Stimulated activated CD8-positive, alpha-beta memory T cell treated with anti-CD3 and anti-CD28 coated beads, Interleukin-15, amount 100 ng/mL, for 24 hours (primary cell): ENCODE results near the gene EXOC3.

Experiments used
- DNase-seq: peaks from one replicate; pipeline ENCODE4 v3.0.0-alpha.2; 2020; ENCODE audit warnings: low read depth

Gene EXOC3

DNA sequence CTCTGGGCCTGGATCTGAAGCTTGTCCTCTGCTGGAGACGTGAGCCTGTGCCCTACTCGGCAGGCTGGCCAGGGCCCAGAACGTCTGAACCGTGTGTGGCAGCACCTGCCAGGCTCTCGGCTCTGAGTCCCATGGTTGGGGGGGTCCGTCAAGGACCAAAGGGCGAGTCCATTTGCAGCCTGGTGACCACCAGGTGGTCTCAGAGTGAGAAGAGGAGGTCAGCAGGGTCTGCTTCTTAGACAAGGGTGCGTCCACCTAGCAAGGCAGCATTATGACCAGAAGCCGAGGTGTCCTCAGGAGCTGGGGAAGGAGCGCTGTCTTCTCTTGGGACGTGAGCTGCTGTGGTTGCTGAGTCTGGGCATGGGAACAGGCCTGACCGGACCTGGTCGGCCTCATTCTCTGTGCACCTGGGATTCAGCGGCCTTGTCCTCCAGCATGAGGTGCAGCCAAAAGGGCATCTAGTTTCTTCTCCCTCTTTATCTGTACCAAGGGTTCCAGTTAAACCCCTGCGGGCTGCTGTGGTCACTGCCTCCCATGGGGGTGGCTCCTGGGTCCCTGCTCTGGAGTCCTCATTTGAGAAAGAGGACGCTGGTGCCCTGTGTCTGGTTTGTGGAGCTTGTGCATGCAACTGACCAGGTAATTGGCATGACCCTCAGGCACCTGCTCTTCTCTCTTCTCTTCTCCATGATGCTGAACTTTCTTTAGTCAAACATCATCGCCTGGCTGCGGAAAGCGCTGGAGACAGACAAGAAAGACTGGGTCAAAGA lies 14.4 kb downstream of the EXOC3 start:
- no peak for DNase-seq

DNA sequence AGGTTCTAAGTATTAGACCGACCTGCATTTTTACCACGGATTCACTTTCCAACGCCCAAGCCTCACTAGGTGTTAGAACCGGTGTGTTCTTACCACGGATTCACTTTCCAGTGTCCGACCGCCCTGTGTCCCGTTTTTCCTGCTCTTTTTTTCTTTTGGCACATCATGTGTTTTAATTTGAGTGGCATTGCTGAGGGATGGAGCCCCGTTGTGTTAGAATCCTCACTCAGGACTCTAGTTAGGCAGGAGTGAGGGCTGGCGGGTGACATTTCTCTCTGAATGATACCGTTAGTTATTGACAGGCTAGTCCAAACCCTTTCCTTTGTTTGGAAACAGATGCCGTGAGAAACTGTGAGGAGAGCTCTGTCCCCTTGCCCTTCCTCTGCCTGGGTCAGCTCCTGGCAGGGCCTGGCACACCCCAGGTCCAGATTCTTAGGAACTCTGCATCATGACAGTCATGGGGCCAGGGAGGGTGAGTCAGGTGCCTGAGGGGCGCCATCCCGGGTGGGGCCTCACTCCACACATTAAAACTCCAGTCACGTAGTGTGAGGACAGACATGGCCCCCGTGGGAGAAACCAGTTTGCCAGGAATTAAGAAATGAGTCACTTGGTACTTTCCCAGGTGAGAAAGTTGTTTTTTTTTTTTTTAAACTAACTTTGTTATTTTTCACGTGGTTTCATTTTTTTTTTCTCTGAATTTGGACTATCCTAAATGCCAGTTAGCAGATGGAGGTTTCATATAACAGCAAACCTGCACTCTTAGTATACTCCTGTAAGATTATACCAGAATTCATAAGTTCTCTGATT lies 15.8 kb downstream of the EXOC3 start:
- no peak for DNase-seq

DNA sequence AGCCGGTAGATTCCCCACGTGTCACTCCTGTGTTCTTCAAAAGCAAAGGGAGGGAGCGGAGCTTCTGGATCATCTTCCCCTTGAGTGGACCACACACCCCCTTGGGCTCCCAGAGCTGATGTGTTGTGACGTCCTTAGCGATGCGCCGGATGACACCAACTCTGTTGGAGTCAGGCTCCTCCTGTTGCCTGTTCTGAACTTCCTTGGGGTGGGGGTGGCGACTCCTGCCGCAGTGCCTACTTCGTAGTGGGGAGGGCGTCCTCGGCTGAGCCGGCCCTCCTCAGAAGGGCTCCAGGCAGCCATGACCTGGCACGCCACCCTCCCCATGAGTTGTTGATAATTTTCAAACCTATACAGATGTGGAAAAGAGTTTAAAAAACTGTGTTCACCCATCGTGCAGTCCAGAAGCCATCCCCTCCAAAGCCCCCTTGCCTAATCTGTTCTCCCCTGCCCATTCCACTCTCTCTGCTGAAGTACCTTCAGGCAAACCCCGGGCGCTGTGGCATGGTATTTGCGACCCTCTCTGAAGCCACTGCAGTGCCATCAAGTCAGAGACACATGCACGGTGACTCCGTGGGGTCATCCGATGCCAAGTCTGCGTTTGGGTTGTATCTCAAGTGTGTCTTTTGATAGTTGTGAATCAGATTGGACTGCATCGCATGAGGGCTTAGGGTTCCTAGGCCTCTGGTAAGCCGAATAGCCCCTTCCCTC lies 16.7 kb downstream of the EXOC3 start:
- DNase-seq, result no peak

DNA sequence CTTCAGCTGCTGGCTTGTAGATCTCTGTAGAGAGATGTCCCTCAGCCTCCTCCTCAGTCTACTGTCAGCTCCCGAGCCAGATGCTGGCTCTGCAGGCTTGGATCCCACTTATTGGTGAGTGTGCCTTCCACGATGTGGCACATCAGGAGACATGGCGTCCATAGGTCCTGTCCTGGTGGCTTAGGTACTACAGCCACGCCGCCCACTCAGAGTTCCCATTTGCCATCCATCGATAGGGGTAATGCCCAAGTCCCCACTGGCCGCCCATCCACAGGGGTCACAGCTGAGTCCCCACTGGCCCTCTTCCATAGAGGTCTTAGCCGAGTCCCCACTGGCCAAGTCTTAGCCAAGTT lies 17.3 kb downstream of the EXOC3 start:
- no peak for DNase-seq

- no peak for DNase-seq
These were observed 19.1 kb downstream of the EXOC3 start for GRCh38 chr5:462051-462481.

DNA sequence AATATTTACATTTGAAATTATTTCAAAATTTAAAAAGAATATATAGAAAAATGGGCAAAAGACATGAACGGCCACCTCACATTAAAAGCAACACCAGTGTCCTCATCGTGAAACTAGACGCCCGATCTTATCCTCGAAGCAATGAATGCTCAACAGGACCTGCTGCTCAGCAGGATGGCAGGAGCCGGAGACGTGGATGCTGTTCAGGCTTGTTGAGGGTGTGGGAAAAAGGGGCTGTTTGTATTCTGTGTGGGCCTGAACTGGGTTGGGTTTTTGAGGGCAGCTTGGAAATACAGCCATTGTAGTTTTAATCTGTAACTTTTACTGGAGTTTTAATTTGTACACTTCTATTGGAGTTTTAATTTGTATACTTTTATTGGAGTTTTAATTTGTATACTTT lies 20.3 kb downstream of the EXOC3 start:
- DNase-seq, result no peak

DNA sequence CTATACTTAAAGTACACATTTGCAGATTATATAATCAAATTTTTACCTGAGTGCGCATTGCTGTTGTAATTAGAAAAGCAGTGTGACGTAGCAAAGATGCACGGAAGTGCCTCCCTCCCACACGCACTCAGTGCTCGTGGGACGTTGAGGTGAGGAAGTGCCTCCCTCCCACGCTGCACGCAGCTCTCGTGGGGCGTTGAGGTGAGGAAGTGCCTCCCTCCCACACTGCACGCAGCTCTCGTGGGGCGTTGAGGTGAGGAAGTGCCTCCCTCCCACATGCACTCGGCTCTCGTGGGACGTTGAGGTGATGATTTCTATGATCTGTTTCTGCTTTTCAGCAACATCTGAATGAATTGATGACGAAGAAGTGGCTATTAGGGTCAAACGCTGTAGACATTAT lies 21.0 kb downstream of the EXOC3 start:
- DNase-seq, result no peak

DNA sequence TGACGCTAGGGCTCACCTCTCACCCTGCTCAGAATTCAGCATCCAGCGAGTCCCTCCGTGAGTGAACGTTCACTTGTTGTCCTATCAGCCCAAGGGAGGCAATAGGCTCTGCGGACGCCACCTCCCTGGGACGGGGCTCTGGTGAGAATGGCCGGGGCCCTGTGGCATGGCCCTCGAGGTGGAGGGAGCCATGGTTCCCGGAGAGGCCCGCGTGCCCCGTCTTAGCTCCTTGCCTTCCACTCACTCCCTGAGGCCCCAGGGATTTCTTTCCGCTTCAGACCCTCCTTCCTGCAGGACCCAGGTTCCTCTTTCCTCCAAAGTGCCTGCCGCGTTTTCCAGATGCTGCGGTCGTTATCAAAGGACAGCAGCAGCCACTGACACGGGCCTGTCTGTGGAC lies 21.5 kb downstream of the EXOC3 start:
- DNase-seq, result no peak

DNA sequence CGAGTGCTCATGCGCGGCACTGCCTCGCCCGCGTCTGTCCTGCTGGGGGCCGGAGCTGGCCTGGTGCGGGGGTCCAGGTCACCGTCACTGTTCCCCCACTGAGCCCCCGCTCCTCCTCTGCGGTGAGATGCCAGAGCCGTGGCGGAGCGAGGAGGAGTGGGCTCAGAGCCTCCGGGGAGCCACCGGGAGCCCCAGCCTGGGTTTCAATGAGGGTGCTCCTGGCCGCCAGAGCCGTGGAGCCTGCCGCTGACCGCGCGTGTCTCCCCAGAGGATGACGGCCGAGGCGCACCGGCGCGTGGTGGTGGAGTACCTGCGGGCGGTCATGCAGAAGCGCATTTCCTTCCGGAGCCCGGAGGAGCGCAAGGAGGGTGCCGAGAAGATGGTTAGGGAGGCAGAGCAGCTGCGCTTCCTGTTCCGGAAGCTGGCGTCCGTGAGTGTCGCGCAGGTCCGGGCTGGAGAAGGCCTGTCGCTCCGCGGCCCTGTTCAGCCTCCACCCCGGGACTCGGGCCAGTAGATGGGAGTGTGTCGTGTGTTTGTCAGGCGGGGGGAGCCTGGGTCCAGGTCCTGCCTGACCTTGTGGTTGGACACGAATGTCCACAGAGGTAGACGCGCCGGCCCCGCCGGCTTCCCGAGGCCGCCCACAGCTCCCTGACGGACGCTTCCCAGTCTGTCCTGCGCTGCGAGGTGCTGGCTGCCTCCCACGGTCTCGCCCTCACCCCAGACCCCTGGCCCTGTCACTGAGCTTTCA lies 22.0 kb downstream of the EXOC3 start:
- DNase-seq, result no peak

DNA sequence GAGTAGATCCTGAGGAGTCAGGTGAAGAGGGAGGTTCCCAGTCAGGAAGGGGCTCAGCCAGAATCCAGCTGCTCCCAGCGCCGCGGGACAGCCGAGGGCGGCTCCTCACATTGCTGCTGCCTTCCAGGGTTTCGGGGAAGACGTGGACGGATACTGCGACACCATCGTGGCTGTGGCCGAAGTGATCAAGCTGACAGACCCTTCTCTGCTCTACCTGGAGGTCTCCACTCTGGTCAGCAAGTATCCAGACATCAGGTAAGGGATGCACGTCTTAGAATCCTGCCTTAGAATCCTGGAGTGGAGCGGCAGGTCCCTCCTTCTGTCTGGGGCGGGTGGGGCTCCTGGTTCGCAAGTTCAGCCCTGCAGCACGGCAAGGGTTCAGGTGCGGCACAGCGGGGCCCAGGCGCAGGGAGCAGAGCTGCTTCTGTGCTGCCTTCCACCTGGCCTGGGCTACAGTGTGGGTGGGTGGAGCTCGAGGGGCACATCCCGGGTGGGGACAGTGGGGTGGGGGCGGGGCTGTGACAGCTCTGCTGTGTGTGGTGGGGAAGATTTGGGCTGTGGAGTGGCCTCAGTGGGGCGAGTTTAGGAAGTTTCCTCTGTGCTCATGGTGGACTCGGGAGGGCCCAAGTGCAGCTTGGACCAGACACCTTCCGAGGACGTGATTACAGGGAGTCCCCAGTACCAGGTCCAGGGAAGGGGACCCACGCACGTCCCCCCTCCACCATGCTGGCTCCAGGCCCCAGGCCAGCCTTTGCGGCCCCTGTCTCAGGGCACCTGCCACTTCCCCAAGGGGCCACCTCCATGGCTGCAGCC lies 22.8 kb downstream of the EXOC3 start:
- DNase-seq, result no peak

DNA sequence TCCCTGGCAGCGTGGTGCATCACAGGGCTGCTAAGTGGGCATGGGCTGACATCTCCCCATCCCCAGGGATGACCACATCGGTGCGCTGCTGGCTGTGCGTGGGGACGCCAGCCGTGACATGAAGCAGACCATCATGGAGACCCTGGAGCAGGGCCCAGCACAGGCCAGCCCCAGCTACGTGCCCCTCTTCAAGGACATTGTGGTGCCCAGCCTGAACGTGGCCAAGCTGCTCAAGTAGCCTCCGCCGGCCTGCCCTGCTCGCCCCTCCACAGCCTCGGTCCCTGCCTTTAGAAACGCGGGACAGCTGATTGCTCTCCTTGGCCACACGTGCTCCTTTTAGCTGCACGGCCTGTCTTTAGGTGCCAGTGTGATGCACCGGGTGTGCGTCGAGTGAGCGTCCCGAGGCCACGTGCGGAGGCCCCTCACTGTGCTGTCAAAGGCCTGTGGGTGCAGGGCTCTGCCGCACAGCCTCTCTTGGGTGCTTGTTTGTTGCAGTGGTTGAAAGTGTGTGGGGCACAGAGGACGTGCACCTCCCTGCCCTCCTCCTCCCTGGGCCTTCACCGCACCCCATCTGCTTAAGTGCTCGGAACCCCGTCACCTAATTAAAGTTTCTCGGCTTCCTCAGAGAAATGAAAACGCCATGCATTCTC lies 23.8 kb downstream of the EXOC3 start:
- DNase-seq, result no peak

- DNase-seq, result no peak
These were observed 25.4 kb downstream of the EXOC3 start for GRCh38 chr5:468401-468800.

DNA sequence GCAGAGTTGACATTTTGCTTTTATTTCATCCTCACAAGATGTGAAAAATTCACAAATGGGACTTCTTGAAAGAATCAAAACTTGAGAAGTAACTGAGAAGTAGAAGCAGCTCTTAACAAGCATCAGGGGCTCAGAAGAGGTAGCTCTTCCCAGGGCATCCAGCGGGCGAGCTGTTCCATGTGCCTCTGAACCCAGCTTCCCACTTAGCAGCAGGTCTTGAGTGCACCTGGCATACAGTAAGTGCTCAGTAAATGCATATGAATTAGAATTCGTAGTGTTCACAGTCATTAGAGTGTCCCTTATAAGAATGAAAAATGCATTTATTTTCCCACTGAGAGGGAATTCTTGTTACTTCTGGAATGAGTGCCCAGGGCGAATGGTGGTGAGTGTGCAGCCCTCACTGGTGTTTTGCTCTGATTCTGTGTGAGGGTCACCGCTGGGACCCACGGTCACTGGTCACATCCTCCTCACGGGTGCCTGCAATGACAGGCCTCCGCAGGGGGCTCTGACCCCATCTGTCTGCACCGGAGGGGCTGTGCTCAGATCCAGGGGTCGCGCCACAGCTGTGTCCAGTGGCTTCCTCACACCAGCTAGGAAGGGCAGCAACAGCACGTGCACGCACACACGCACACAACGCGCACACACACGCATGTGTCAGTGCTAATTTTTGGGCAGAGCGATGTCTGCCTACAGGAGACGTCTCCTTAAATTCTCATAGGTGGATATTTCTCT lies 26.9 kb downstream of the EXOC3 start:
- no peak for DNase-seq

GRCh38 chr5:470961-471749 lies 28.2 kb downstream of the EXOC3 start:
- no peak for DNase-seq

DNA sequence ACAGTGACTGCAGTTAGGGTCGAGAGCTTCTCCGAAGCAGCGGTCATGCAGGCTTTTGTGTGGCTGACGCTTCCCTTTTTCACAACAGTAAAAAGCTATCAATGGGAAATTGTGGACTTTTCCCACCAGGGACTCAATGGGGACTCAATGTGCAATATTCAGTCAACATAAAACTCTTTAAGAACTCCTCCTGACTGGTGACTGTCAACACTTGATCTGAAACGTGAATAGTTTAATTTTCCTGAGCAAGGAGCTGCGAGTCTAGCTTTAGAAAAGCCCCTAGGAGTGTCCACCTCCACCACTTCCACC lies 28.7 kb downstream of the EXOC3 start:
- no peak for DNase-seq

DNA sequence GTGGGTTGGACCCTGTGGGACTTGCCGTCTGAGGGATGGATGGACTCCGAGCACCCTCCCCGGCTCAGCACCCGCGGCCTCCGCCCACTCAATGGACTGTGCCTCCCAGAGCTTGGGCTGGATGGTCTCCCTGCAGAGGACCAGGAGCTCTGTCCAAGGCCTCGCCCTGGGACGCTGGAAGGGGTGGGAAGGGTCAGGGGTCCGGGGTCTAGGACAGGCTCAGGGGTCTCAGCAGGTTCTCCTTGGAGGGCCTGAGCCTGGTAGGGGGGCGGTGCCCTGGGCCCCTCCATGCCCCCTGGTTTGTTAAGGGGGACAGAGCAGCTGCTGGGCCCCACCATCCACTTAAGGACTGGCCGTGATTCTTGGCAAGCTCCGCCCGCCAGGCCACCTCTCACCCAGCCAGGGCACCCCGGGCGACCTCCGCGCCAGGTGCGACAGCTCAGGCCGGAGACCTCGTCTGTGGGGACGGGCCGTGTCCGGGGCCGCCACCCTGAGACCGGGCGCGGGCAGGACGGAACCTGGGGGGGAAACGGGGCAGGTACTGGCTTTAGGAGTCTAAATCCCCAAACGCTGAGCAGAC lies 29.2 kb downstream of the EXOC3 start:
- no peak for DNase-seq

GRCh38 chr5:472656-473550 lies 29.9 kb downstream of the EXOC3 start:
- DNase-seq, result peak; percentile 91

- DNase-seq, result no peak
These were observed 30.7 kb downstream of the EXOC3 start for GRCh38 chr5:473551-474192.
